Activated CD8-positive, alpha-beta memory T cell treated with anti-CD3 and anti-CD28 coated beads, Interleukin-2, amount 50 U/mL, for 1 hour (primary cell): ENCODE results near the gene IFNLR1.

Source experiments
- DNase-seq: peaks from one replicate; pipeline ENCODE4 v3.0.0-alpha.2; 2020; ENCODE audit errors: extremely low read depth

The IFNLR1 gene

GRCh38 chr1:24206083-24206464 lies 19.0 kb upstream of the IFNLR1 start:
- no peak for DNase-seq

GRCh38 chr1:24205345-24206082 lies 18.4 kb upstream of the IFNLR1 start:
- DNase-seq, result no peak

- no peak for DNase-seq
Observed at GRCh38 chr1:24204116-24204515, 17.0 kb upstream of the IFNLR1 start.

- no peak for DNase-seq
Observed at GRCh38 chr1:24203404-24203803, 16.3 kb upstream of the IFNLR1 start.

- DNase-seq, result no peak
Observed at GRCh38 chr1:24202987-24203386, 15.9 kb upstream of the IFNLR1 start.

GRCh38 chr1:24202556-24202955 lies 15.5 kb upstream of the IFNLR1 start:
- DNase-seq, result no peak

- DNase-seq, result no peak
Observed at GRCh38 chr1:24201941-24202440, 14.9 kb upstream of the IFNLR1 start.

GRCh38 chr1:24199291-24199900 lies 12.3 kb upstream of the IFNLR1 start:
- peak; percentile 24 for DNase-seq

- no peak for DNase-seq
Observed at GRCh38 chr1:24198766-24199165, 11.7 kb upstream of the IFNLR1 start.

- DNase-seq, result no peak
Observed at GRCh38 chr1:24195874-24196273, 8.8 kb upstream of the IFNLR1 start.

GRCh38 chr1:24195136-24195535 lies 8.0 kb upstream of the IFNLR1 start:
- no peak for DNase-seq

GRCh38 chr1:24193046-24193445 lies 6.0 kb upstream of the IFNLR1 start:
- no peak for DNase-seq

- DNase-seq, result no peak
Observed at GRCh38 chr1:24191860-24192259, 4.8 kb upstream of the IFNLR1 start.

GRCh38 chr1:24190983-24191461 lies 3.9 kb upstream of the IFNLR1 start:
- no peak for DNase-seq

GRCh38 chr1:24189528-24189927 lies 2.4 kb upstream of the IFNLR1 start:
- DNase-seq, result no peak

GRCh38 chr1:24186711-24186992 lies 437 bp downstream of the IFNLR1 start:
- DNase-seq, result no peak

GRCh38 chr1:24186031-24186710 lies 918 bp downstream of the IFNLR1 start:
- DNase-seq, result no peak

GRCh38 chr1:24185076-24185475 lies 2.0 kb downstream of the IFNLR1 start:
- no peak for DNase-seq

- no peak for DNase-seq
Observed at GRCh38 chr1:24182061-24182460, 5.0 kb downstream of the IFNLR1 start.

- DNase-seq, result no peak
Observed at GRCh38 chr1:24181619-24182018, 5.5 kb downstream of the IFNLR1 start.

GRCh38 chr1:24180676-24181075 lies 6.4 kb downstream of the IFNLR1 start:
- no peak for DNase-seq

- DNase-seq, result no peak
Observed at GRCh38 chr1:24179251-24179840, 7.7 kb downstream of the IFNLR1 start.

- no peak for DNase-seq
Observed at GRCh38 chr1:24178407-24178806, 8.7 kb downstream of the IFNLR1 start.
